ENCODE data around the gene LDB2.

GRCh38 chr4:16505267-16505666 is 393.2 kb downstream of the LDB2 start:
- no peak for TF ChIP-seq EZH2 (IDR thresholded peaks at IDR 0.05; ENCODE audit: low read length, unreplicated experiment)
- TF ChIP-seq EZH2phosphoT487 (IDR thresholded peaks at IDR 0.05; ENCODE audit: borderline replicate concordance, low read length), result no peak
- TF ChIP-seq CTCF (conservative IDR thresholded peaks at IDR 0.05; ENCODE audit: low read depth, low read length), result no peak

All from PC-3 (cell line).